Measurements from ENCODE around the gene HAPSTR1.

DNA sequence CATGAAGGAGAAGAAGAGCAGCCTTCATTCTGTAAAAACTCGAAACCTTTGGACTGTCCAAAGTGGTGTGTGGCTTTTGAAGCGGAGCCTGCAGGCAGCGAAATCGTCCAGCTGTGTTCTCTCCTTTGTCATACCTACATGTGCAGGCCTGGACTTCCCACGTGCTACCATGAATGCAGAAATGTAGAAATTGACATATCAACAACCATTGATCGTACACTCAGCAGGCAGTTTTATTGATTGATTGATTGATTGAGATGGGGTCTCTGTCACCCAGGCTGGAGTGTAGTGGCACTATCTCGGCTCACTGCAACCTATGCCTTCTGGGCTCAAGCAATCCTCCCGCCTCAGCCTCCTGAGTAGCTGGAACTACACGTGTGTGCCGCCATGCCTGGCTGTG is 2.6 kb upstream of the HAPSTR1 start:
- no peak for TF ChIP-seq CTCF (IDR thresholded peaks at IDR 0.05)
- TF ChIP-seq POLR2A (IDR thresholded peaks at IDR 0.05) = no peak

All from right lobe of liver (tissue), 4 donors.